Testis (tissue), 3 donors: ENCODE data around the gene INF2. TPM values are rescaled to one million over a fixed set of nuclear protein-coding genes. Genes with fewer than 3 reads are reported as not detected.

Source experiments
- DNase-seq: peaks from one replicate; pipeline ENCODE4 v3.0.0-alpha.2; 2019
- H3K27ac ChIP-seq, 2 donors: fragments of 200-600 bp; sonication (generic); one replicate each; pipeline ENCODE4 v1.5.1; 2019
- H3K27me3 ChIP-seq: fragments of 200-600 bp; sonication (generic); one replicate; pipeline ENCODE4 v1.5.1; 2019
- H3K36me3 ChIP-seq: fragments of 200-600 bp; sonication (generic); one replicate; pipeline ENCODE4 v1.5.1; 2017; ENCODE audit warnings: low read depth; ENCODE audit errors: missing control alignments
- H3K4me1 ChIP-seq: fragments of 200-600 bp; sonication (generic); one replicate; pipeline ENCODE4 v1.5.1; 2019
- H3K4me3 ChIP-seq, 2 donors: fragments of 200-600 bp; sonication (generic); one replicate each; pipeline ENCODE4 v1.5.1; 2017 to 2019
- H3K9me3 ChIP-seq: fragments of 200-600 bp; sonication (generic); one replicate; pipeline ENCODE4 v1.5.1; 2017
- POLR2A ChIP-seq: fragments of 450-650 bp; IDR thresholded peaks from one replicate; pipeline ENCODE4 v1.6.1; 2017; ENCODE audit warnings: antibody characterized with exemption, mild to moderate bottlenecking, moderate library complexity
- WGBS, 2 donors: methylation state at CpG; one replicate each; pipeline ENCODE4 v1.1.5; 2018; 5-methylcytosine and 5-hydroxymethylcytosine counted together
- intact Hi-C: fragments of 100-400 bp; cut with DNase I; formaldehyde crosslinking; loops from one replicate; pipeline ENCODE4 v1.15.1; 2023; ENCODE audit warnings: low total_unique reads
- polyA plus RNA-seq: library from polyadenylated mRNA; stranded (reverse); fragments of 350-450 nt; fragmentation: Illumina TruSeq; extraction: RNeasy Lipid Tissue Mini Kit (QIAGEN cat#74804); gene quantifications from one replicate; pipeline ENCODE4 v1.2.3, GENCODE V29; 2014; ENCODE audit warnings: low read depth, low replicate concordance; ENCODE audit not compliant: insufficient read depth
- total RNA-seq, 2 donors: library from RNA; depleted of rRNA; stranded (reverse); fragments of >200 nt; gene quantifications; one replicate each; pipeline ENCODE4 v1.2.3, GENCODE V29; 2016
- TF ChIP-seq, protein P1 (sequence below), 3 experiments: fragments of 450-650 bp in 2 of 3; fragments of 200-600 bp in 1 of 3; sonication (generic) in 1 of 3; IDR thresholded peaks; one replicate each; pipeline ENCODE4 v1.5.1; 2016 to 2019; ENCODE audit warnings: antibody characterized with exemption in 3 of 3, mild to moderate bottlenecking in 2 of 3, moderate library complexity in 1 of 3

INF2 gene
- total and polyA plus RNA-seq, 3 donors from 2014 or later = 50.5 to 328 (median 244) TPM

DNA sequence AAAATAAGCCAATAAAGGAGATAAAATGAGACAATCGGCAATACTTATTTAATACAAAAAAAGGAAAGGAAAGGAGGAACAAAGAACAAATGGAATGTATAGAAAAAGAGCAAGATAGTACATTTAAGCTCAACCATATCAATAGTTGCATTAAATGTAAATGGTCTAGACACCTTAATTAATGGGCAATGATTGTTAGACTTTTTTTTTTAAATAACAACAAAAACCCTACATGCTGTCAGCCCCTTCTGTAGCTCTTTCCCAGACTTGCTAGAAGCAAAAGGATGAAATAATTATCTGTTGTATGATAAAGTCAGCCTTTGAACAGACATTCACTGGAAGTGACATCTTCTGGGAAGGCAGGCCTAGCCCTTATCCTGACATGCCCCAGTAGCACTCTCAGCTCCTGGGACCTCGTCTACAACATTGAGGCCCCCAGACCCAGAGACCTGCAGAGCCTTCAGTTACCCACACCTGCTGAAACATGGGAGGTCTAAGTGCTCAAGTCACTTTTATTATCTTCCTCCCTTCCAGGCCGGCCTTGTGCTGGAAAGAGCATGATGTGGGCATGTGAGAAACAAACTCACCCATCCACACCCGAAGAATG lies 76.9 kb downstream of the INF2 start:
- intact Hi-C loops = loop anchor here (10.0 kb wide), 1 partner anchor 278 kb away; no protein-coding TSS in a partner anchor
- no peaks in the 10 kb centered on the region for H3K36me3 ChIP-seq
- H3K27ac ChIP-seq = no peak overlapping the region
- H3K4me1 ChIP-seq = peaks cover 11% of the 10 kb centered on the region
- H3K4me3 ChIP-seq = no peak overlapping the region
- no peaks in the 10 kb centered on the region for H3K27me3 ChIP-seq
- no peak for TF ChIP-seq POLR2A
- TF ChIP-seq, protein P1, sequence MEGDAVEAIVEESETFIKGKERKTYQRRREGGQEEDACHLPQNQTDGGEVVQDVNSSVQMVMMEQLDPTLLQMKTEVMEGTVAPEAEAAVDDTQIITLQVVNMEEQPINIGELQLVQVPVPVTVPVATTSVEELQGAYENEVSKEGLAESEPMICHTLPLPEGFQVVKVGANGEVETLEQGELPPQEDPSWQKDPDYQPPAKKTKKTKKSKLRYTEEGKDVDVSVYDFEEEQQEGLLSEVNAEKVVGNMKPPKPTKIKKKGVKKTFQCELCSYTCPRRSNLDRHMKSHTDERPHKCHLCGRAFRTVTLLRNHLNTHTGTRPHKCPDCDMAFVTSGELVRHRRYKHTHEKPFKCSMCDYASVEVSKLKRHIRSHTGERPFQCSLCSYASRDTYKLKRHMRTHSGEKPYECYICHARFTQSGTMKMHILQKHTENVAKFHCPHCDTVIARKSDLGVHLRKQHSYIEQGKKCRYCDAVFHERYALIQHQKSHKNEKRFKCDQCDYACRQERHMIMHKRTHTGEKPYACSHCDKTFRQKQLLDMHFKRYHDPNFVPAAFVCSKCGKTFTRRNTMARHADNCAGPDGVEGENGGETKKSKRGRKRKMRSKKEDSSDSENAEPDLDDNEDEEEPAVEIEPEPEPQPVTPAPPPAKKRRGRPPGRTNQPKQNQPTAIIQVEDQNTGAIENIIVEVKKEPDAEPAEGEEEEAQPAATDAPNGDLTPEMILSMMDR (IDR thresholded peaks at IDR 0.05) = no peak
- DNase-seq = no peak
- 93 to 95% methylated on average over 4 of the region's 4 CpGs for WGBS, 2 donors
- H3K9me3 ChIP-seq = no peaks in the 10 kb centered on the region

DNA sequence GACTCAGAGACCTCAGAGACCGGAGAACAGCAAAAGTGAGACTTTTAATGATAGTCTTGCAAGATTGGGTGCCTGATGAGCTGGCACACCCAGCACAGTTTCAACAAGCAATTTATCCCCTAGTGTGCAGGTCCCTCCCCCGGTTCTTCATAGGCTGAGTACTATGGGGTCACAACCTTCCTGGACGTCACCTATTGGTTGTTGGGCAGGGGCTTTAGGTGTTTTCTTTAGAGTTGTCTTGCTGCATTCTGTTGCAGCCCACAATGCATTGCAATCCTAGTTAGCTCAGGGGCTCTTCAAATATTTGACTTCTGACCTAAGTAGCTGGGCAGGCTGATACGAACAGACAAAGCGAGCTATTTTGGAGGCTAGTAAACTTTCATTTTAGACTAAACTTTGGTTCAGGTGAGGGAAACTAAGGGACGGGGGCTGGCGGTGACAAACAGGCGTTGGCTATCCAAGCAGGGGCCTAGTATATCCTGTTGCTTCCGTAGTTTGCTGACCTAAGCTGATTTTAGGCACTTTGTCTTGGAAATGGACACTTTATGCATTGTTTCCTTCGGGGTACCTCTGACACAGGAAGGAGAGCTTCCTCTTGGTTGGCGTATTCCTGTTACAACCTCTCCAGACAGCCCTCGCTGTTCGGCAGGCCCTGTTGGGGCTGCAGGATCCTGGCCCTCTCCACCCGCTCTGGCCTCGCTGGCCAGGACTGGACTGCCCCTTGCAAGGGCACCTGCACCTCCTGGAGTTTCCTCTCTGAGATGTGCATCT lies 77.6 kb downstream of the INF2 start:
- H3K4me3 ChIP-seq = no peak overlapping the region
- H3K27ac ChIP-seq = no peak overlapping the region
- peaks cover 11% of the 10 kb centered on the region for H3K4me1 ChIP-seq
- no peak for TF ChIP-seq POLR2A
- TF ChIP-seq, protein P1 (IDR thresholded peaks at IDR 0.05) = no peak
- no peaks in the 10 kb centered on the region for H3K9me3 ChIP-seq
- no peaks in the 10 kb centered on the region for H3K36me3 ChIP-seq
- no peak for DNase-seq
- intact Hi-C loops = loop anchor here (10.0 kb wide), 1 partner anchor 278 kb away; no protein-coding TSS in a partner anchor
- no peaks in the 10 kb centered on the region for H3K27me3 ChIP-seq
- 94 to 95% methylated on average over 14 to 15 of the region's 15 CpGs for WGBS, 2 donors

DNA sequence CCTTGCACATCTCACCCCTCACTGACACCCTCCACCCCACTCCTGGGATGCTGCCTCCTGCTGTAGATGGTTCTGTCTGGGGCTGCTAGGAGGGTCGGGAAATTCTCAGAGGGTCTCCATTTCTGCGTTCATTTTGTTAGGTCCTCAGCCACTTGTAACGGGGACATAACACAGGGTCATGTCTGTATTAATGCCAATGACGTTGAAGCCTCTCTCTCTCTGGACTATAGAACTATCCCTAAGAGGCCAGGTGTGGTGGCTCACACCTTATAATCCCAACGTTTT lies 78.2 kb downstream of the INF2 start:
- WGBS, 2 donors = 72 to 81% methylated on average over 5 of the region's 5 CpGs
- intact Hi-C loops = loop anchor here (10.0 kb wide), 1 partner anchor 277 kb away; no protein-coding TSS in a partner anchor
- Histone ChIP-seq H3K27me3 (no peaks in the 10 kb centered on the region), H3K27ac (no peak overlapping the region), H3K4me3 (no peak overlapping the region), H3K4me1 (peaks cover 11% of the 10 kb centered on the region), H3K36me3 (no peaks in the 10 kb centered on the region), H3K9me3 (no peaks in the 10 kb centered on the region)
- no peak for TF ChIP-seq POLR2A
- TF ChIP-seq, protein P1 (IDR thresholded peaks at IDR 0.05) = no peak
- no peak for DNase-seq

DNA sequence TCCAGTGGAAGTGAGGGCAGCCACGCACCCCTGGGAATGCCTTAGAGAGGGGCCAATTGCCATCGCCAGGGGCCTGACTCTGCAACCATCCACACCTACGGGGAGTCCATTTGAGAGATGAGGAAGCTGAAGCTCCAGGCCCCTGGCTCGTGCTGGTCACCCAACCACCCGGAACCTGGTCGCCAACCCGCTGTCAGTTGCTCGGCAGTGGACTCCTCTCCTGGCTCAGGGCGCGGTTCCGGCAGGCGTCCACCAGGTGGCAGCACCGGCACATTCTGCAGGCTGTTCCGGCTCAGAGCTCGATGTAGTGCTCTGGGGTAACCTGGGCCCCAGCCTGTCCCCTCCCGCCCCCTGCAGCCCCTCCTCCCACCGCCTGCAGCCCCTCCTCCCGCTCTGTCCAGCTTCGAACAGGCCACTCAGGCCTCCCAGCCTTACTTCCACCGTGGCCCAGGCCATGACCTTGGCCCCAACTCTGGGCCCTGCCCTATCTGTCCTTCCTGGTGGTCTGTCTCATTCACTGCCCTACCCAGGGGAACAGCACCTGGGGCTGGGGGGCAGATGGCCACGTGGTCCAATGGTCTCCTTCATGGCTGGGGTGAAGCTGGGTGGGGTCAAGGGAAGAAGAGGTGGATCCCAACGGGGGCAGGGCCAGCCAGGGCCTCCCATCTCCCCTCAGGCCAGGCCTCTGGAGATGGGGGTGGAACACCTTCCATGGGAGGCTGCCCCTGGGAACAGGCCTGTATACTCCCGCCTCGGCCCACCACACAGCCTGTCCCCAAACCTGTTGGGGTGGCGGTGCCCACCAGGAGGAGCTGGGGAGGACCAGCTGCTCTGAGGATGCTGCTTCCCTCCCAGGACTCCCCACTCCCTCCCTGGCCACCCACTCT lies 79.3 kb downstream of the INF2 start:
- Histone ChIP-seq H3K27ac (no peak overlapping the region), H3K36me3 (no peaks in the 10 kb centered on the region), H3K4me1 (peaks cover 11% of the 10 kb centered on the region), H3K27me3 (no peaks in the 10 kb centered on the region), H3K9me3 (no peaks in the 10 kb centered on the region), H3K4me3 (no peak overlapping the region)
- intact Hi-C loops = loop anchor here (10.0 kb wide), 1 partner anchor 276 kb away; no protein-coding TSS in a partner anchor
- no peak for TF ChIP-seq POLR2A
- TF ChIP-seq, protein P1 (IDR thresholded peaks at IDR 0.05) = peak; percentile 87 to 97 (median 88)
- WGBS, 2 donors = 35 to 43% methylated on average over 12 to 22 of the region's 25 CpGs
- DNase-seq = peak; percentile 92
